GM10847 (cell line): ENCODE measurements around the gene ARHGAP26.

ENCODE experiments used
- POLR2A ChIP-seq: IDR thresholded peaks from 2 replicates; pipeline ENCODE4 v1.6.1; 2011; ENCODE audit not compliant: insufficient read length; ENCODE audit errors: extremely low read depth

The ARHGAP26 gene

GRCh38 chr5:142852416-142853198 is 82.4 kb downstream of the ARHGAP26 start:
- no peak for TF ChIP-seq POLR2A

GRCh38 chr5:142853682-142854081 is 83.5 kb downstream of the ARHGAP26 start:
- TF ChIP-seq POLR2A = no peak

- no peak for TF ChIP-seq POLR2A
Measured at GRCh38 chr5:142856269-142856782, 86.1 kb downstream of the ARHGAP26 start.

- TF ChIP-seq POLR2A = no peak
Measured at GRCh38 chr5:142857405-142857804, 87.2 kb downstream of the ARHGAP26 start.

- TF ChIP-seq POLR2A = no peak
Measured at GRCh38 chr5:142859037-142859436, 88.9 kb downstream of the ARHGAP26 start.

- no peak for TF ChIP-seq POLR2A
Measured at GRCh38 chr5:142860270-142860669, 90.1 kb downstream of the ARHGAP26 start.

- no peak for TF ChIP-seq POLR2A
Measured at GRCh38 chr5:142861011-142861410, 90.8 kb downstream of the ARHGAP26 start.

GRCh38 chr5:142862594-142862993 is 92.4 kb downstream of the ARHGAP26 start:
- TF ChIP-seq POLR2A = no peak

GRCh38 chr5:142863856-142864255 is 93.7 kb downstream of the ARHGAP26 start:
- no peak for TF ChIP-seq POLR2A

- no peak for TF ChIP-seq POLR2A
Measured at GRCh38 chr5:142864290-142865260, 94.4 kb downstream of the ARHGAP26 start.

GRCh38 chr5:142865631-142866030 is 95.5 kb downstream of the ARHGAP26 start:
- no peak for TF ChIP-seq POLR2A

- TF ChIP-seq POLR2A = no peak
Measured at GRCh38 chr5:142866563-142867275, 96.5 kb downstream of the ARHGAP26 start.

- TF ChIP-seq POLR2A = no peak
Measured at GRCh38 chr5:142869886-142870285, 99.7 kb downstream of the ARHGAP26 start.

- TF ChIP-seq POLR2A = no peak
Measured at GRCh38 chr5:142870532-142871362, 100.6 kb downstream of the ARHGAP26 start.
